Chondrocyte (in vitro differentiated cells): Measurements from ENCODE around the gene ELMOD1. TPM values are rescaled to one million over a fixed set of nuclear protein-coding genes. Genes with fewer than 3 reads are reported as not detected.

Source experiments
- DNase-seq: peaks from one replicate; pipeline ENCODE4 v3.0.0; 2021; ENCODE audit warnings: mixed read lengths, low spot score
- H3K27ac Mint-ChIP-seq: one replicate; pipeline ENCODE4 v1.8.0; 2021; ENCODE audit warnings: mild to moderate bottlenecking, moderate library complexity, mixed read lengths; ENCODE audit not compliant: unreplicated experiment
- H3K27me3 Mint-ChIP-seq: 2 replicates; pipeline ENCODE4 v1.8.0; 2021; ENCODE audit warnings: low read depth, mixed read lengths
- H3K36me3 Mint-ChIP-seq: 2 replicates; pipeline ENCODE4 v1.8.0; 2021; ENCODE audit warnings: low read depth, mixed read lengths
- H3K4me1 Mint-ChIP-seq: 2 replicates; pipeline ENCODE4 v1.8.0; 2021; ENCODE audit warnings: low read depth, mild to moderate bottlenecking, mixed read lengths
- H3K4me3 Mint-ChIP-seq: one replicate; pipeline ENCODE4 v1.8.0; 2021; ENCODE audit warnings: mild to moderate bottlenecking, moderate library complexity, mixed read lengths; ENCODE audit not compliant: unreplicated experiment
- H3K9me3 Mint-ChIP-seq: 2 replicates; pipeline ENCODE4 v1.8.0; 2021; ENCODE audit warnings: low read depth, mixed read lengths
- total RNA-seq: library from RNA; stranded (reverse); gene quantifications from 3 replicates; pipeline ENCODE4 v1.2.1, GENCODE V29; 2021
- TF ChIP-seq, protein P1 (sequence below): fragments of 200-600 bp; sonication (generic); IDR thresholded peaks from 2 replicates; pipeline ENCODE4 v1.5.0; 2021; ENCODE audit warnings: antibody characterized with exemption, mild to moderate bottlenecking, moderate library complexity

Gene ELMOD1
- total RNA-seq, 1 donor from 2014 or later, result 0.15 TPM

DNA sequence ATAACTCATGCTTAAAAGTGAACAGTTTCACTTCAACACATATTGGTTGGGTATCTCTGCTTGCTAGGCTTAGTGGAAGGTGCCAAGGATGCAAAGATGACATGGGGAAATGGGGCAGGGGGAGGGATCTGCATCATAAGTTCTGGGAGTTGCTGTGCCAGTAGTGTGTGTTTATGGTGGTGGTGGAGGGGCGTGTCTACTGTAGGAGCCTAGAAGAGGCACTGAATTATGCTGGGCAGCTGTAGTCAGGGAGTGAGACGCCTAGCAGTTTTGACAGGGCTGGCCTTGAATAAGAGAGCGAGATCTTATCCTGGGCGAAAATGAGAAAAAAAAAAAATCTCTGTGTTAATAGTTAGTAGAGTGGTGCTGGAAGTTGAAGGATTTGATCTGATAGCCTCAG lies 3.0 kb downstream of the ELMOD1 start:
- H3K4me3 Mint-ChIP-seq, result no peak overlapping the region

DNA sequence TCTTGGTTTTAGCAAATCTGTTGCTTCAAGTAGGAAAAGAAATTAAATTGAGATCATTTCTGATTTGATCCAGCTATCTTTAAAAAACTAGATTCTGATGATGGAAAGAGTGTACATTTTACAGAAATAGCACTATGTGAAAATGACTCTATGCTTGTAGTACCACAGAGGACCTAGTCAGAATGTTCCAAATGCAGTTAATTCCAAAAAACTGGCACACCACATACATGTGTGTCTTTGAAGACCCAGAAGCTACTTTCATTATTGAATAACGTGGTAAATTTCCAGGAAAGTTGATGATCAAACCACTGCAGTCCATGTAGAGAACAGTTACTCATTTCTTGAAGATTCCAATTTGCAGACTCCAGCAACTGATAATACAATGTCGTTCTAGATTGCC lies 3.8 kb downstream of the ELMOD1 start:
- peaks cover 72% of the 10 kb centered on the region for H3K27me3 Mint-ChIP-seq
- H3K4me3 Mint-ChIP-seq, result no peak overlapping the region
- no peak for DNase-seq
- no peaks in the 10 kb centered on the region for H3K36me3 Mint-ChIP-seq
- TF ChIP-seq, protein P1, sequence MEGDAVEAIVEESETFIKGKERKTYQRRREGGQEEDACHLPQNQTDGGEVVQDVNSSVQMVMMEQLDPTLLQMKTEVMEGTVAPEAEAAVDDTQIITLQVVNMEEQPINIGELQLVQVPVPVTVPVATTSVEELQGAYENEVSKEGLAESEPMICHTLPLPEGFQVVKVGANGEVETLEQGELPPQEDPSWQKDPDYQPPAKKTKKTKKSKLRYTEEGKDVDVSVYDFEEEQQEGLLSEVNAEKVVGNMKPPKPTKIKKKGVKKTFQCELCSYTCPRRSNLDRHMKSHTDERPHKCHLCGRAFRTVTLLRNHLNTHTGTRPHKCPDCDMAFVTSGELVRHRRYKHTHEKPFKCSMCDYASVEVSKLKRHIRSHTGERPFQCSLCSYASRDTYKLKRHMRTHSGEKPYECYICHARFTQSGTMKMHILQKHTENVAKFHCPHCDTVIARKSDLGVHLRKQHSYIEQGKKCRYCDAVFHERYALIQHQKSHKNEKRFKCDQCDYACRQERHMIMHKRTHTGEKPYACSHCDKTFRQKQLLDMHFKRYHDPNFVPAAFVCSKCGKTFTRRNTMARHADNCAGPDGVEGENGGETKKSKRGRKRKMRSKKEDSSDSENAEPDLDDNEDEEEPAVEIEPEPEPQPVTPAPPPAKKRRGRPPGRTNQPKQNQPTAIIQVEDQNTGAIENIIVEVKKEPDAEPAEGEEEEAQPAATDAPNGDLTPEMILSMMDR, result no peak
- no peaks in the 10 kb centered on the region for H3K9me3 Mint-ChIP-seq
- no peak overlapping the region for H3K27ac Mint-ChIP-seq
- H3K4me1 Mint-ChIP-seq, result peaks cover 15% of the 10 kb centered on the region

More for the DNA sequence above, 3.0 kb downstream of the ELMOD1 start:
- DNase-seq, result no peak
- Mint-ChIP-seq H3K4me1 (peaks cover 15% of the 10 kb centered on the region), H3K27ac (no peak overlapping the region), H3K9me3 (no peaks in the 10 kb centered on the region), H3K27me3 (peaks cover 75% of the 10 kb centered on the region), H3K36me3 (no peaks in the 10 kb centered on the region)
- TF ChIP-seq, protein P1, result no peak

DNA sequence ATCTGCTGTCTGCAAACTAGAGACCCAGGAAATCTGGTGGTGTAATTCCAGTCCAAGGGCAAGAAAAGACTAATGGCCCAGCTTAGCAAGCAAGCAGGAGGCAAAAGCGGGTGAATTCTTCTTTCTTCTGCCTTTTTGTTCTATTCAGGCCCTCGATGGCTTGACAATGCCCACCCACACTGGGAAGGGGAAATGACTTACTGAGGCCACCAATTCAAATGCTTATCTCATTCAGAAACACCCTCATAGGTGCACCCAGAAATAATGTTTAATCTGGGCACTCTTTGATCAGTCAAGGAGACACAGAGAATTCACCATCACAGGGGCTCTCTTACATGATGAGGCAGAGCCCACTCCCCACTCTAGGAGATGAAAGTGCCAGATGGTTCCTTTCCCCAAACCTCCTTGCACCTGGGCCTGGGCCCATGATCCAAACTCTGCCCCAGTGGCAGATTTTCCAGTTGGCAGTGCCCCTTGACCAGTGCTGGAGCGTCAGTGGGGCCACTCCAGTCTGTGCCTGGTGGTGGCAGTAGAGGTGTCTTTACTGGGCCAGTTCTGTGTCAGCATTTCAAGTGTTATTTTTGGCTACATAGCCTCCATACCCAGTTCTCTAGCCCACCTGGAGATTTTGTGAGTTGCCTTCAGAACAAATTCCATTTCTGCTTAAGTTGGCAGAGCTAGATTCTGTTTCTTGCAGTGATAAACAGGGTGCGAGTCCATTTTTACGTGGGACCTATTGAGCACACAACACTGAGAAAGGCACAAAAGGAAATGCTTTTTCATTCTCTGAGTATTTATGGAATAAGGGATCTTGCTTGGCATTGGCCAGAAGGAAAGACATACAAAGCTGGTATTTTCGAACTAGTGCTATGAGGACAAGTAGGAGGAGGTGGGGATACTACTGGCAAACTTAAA lies 7.5 kb downstream of the ELMOD1 start:
- no peaks in the 10 kb centered on the region for H3K36me3 Mint-ChIP-seq
- no peaks in the 10 kb centered on the region for H3K4me1 Mint-ChIP-seq
- H3K27ac Mint-ChIP-seq, result no peak overlapping the region
- no peak for DNase-seq
- TF ChIP-seq, protein P1, result peak; percentile 58
- H3K27me3 Mint-ChIP-seq, result peaks cover 66% of the 10 kb centered on the region
- H3K4me3 Mint-ChIP-seq, result no peak overlapping the region
- no peaks in the 10 kb centered on the region for H3K9me3 Mint-ChIP-seq

DNA sequence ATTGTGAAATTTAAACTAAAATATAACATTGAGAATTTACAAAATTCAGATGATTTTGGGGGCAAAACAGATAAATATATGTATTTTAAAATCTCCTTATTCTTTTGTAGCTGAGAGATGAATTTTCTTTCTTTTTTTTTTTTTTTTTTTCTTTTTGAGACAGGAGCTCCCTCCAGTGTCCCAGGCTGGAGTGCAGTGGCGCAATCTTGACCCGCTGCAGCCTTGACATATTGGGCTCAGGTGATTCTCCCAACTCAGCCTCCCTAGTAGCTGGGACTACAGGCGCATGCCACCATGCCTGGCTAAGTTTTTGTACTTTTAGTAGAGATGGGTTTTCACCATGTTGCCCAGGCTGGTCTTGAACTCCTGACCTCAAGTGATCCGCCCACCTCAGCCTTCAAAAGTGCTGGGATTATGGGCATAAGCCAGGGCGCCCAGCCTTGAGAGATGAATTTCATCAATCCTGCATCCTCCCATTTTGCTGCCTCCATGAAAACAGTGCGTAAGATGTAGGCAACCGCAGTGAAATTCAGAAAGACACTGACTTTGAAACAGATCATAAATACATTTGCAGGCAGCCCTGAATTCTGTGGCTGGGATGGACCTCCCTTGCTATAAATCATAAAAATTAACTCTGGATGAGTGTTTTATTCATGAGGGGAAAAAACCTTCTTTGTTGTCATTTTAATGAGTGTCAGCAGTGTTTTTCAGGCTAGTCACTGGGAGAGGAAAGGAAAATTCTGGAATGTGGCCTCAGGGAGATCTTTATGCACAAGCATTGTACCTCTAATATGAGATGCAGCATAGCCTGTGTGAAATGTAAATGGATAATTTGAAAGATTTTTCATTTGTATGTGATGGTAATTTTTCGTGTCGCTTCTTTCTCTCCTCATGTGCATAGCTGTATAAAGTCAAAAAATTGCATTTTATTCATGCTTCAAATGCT lies 14.4 kb downstream of the ELMOD1 start:
- no peaks in the 10 kb centered on the region for H3K9me3 Mint-ChIP-seq
- DNase-seq, result no peak
- TF ChIP-seq, protein P1, result peak; percentile 17
- H3K36me3 Mint-ChIP-seq, result no peaks in the 10 kb centered on the region
- H3K4me1 Mint-ChIP-seq, result no peaks in the 10 kb centered on the region
- H3K27ac Mint-ChIP-seq, result no peak overlapping the region
- H3K27me3 Mint-ChIP-seq, result peaks cover 58% of the 10 kb centered on the region
- no peak overlapping the region for H3K4me3 Mint-ChIP-seq

DNA sequence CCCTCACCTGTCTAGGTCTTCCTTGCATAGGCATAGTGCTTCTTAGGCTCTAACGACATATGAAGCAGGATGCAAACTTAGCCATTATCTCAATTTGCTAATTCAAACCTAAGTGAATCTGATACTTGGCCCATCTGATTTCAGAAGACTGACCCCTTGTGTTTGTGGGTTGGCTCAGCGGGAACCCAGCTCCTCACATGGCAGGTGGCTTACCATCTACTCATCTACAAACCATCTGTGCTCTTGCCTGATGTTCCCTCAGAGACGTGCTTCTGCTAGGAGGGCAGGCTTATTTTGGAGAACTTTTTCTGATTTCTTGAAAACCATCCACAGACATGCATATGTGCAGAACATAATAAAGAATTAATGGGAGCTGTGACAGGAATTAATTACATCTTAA lies 15.2 kb downstream of the ELMOD1 start:
- no peak for DNase-seq
- H3K27ac Mint-ChIP-seq, result no peak overlapping the region
- no peaks in the 10 kb centered on the region for H3K36me3 Mint-ChIP-seq
- no peak overlapping the region for H3K4me3 Mint-ChIP-seq
- TF ChIP-seq, protein P1, result peak; percentile 18
- peaks cover 57% of the 10 kb centered on the region for H3K27me3 Mint-ChIP-seq
- H3K4me1 Mint-ChIP-seq, result no peaks in the 10 kb centered on the region
- no peaks in the 10 kb centered on the region for H3K9me3 Mint-ChIP-seq
